SK-N-SH treated with all-trans-retinoic acid at 6 μM for 48 hours (cell line): ENCODE results near the gene PLPP1.

ENCODE experiments used
- ARNTL ChIP-seq: fragments of 450-650 bp; formaldehyde crosslinking; IDR thresholded peaks from 2 replicates; pipeline ENCODE4 v1.5.0; 2020; ENCODE audit warnings: low read depth, mild to moderate bottlenecking, moderate library complexity, borderline replicate concordance
- OSR1 ChIP-seq: fragments of 250-450 bp; sonication (Bioruptor Pico); IDR thresholded peaks from 2 replicates; pipeline ENCODE4 v1.8.0; 2022; ENCODE audit warnings: moderate library complexity, mild to moderate bottlenecking, inconsistent platforms
- PATZ1 ChIP-seq: fragments of 250-450 bp; sonication (Bioruptor Pico); IDR thresholded peaks from 2 replicates; pipeline ENCODE4 v1.8.0; 2020; ENCODE audit warnings: mild to moderate bottlenecking, moderate library complexity, borderline replicate concordance
- TCF4 ChIP-seq: fragments of 250-450 bp; sonication (Bioruptor Pico); IDR thresholded peaks from 2 replicates; pipeline ENCODE4 v1.8.0; 2021; ENCODE audit warnings: mild to moderate bottlenecking, moderate library complexity, borderline replicate concordance
- ZC3H10 ChIP-seq: fragments of 250-450 bp; sonication (Bioruptor Pico); IDR thresholded peaks from 2 replicates; pipeline ENCODE4 v1.5.1; 2021; ENCODE audit warnings: mild to moderate bottlenecking, moderate library complexity
- ZFP3 ChIP-seq: fragments of 250-450 bp; sonication (Bioruptor Pico); IDR thresholded peaks from 2 replicates; pipeline ENCODE4 v1.5.0; 2020; ENCODE audit warnings: mild to moderate bottlenecking, moderate library complexity
- ZNF70 ChIP-seq: fragments of 450-650 bp; formaldehyde crosslinking; IDR thresholded peaks from 2 replicates; pipeline ENCODE4 v1.5.0; 2020; ENCODE audit warnings: mild to moderate bottlenecking, moderate library complexity

GRCh38 chr5:55409775-55410174 lies 125.0 kb downstream of the PLPP1 start:
- no peak for TF ChIP-seq ZNF70
- no peak for TF ChIP-seq ARNTL (CRISPR knock-in tag)
- TF ChIP-seq ZFP3 (CRISPR knock-in tag) = no peak
- no peak for TF ChIP-seq PATZ1
- TF ChIP-seq OSR1 (CRISPR knock-in tag) = no peak
- no peak for TF ChIP-seq ZC3H10 (CRISPR knock-in tag)
- no peak for TF ChIP-seq TCF4
